Caco-2 (cell line): ENCODE data around the gene SNHG17. TPM values are rescaled to one million over a fixed set of nuclear protein-coding genes. Genes with fewer than 3 reads are reported as not detected.
"Not testable (repeated sequence)": the region's sequence is repeated elsewhere in the genome, so short reads cannot be mapped to it uniquely, and the experiment has no call there.

ENCODE experiments used
- BruUV-seq: library from RNA; stranded (reverse); fragments of 400-500 nt; replicated peaks from 2 replicates; lab custom pipeline; 2021; lab: Mats Ljungman, UMichigan
- CTCF ChIA-PET: fragments of 300-600 bp; sonication (Branson Sonifier 250); formaldehyde crosslinking; loops from one replicate; lab custom pipeline; 2022; ENCODE audit warnings: antibody characterized with exemption; lab: Charles Lee
- POLR2A ChIA-PET: fragments of 300-600 bp; sonication (Branson Sonifier 250); formaldehyde crosslinking; loops from one replicate; lab custom pipeline; 2022; ENCODE audit warnings: antibody characterized with exemption; lab: Charles Lee
- DNase-seq, 2 experiments: peaks; one replicate each; pipeline versions ENCODE4 v3.0.0 to v3.0.0-alpha.2; 2020 to 2022
- H3K27me3 ChIP-seq: replicated peaks from 2 replicates; pipeline ENCODE4 v1.6.0; 2011; ENCODE audit warnings: low read length; ENCODE audit not compliant: control insufficient read depth, insufficient read depth
- H3K36me3 ChIP-seq: 2 replicates; pipeline ENCODE4 v1.5.1; 2011; ENCODE audit warnings: low read length; ENCODE audit not compliant: control insufficient read depth, insufficient read depth
- H3K4me1 ChIP-seq: fragments of 250-450 bp; sonication (Bioruptor Pico); 2 replicates; pipeline ENCODE4 v1.5.1; 2020; ENCODE audit warnings: mild to moderate bottlenecking
- H3K4me3 ChIP-seq: 2 replicates; pipeline ENCODE4 v1.5.1; 2011; ENCODE audit warnings: low read depth, mild to moderate bottlenecking, control low read depth, low read length
- H3K9me3 ChIP-seq: fragments of 250-450 bp; sonication (Bioruptor Pico); 2 replicates; pipeline ENCODE4 v1.5.1; 2020; ENCODE audit warnings: mild to moderate bottlenecking, moderate library complexity
- H3K27ac Mint-ChIP-seq: one replicate; pipeline ENCODE4 v1.8.0; 2022; ENCODE audit warnings: mixed read lengths; ENCODE audit not compliant: unreplicated experiment
- H3K27me3 Mint-ChIP-seq: one replicate; pipeline ENCODE4 v1.8.0; 2022; ENCODE audit warnings: mixed read lengths; ENCODE audit not compliant: insufficient read depth, unreplicated experiment
- H3K36me3 Mint-ChIP-seq: one replicate; pipeline ENCODE4 v1.8.0; 2022; ENCODE audit warnings: mild to moderate bottlenecking, mixed read lengths; ENCODE audit not compliant: insufficient read depth, unreplicated experiment
- H3K4me1 Mint-ChIP-seq: one replicate; pipeline ENCODE4 v1.8.0; 2022; ENCODE audit warnings: low read depth, mixed read lengths; ENCODE audit not compliant: unreplicated experiment
- H3K4me3 Mint-ChIP-seq: one replicate; pipeline ENCODE4 v1.8.0; 2022; ENCODE audit warnings: mild to moderate bottlenecking, moderate library complexity, mixed read lengths; ENCODE audit not compliant: unreplicated experiment
- H3K9me3 Mint-ChIP-seq: one replicate; pipeline ENCODE4 v1.8.0; 2022; ENCODE audit warnings: mixed read lengths; ENCODE audit not compliant: unreplicated experiment
- intact Hi-C: fragments of 100-400 bp; cut with micrococcal nuclease; formaldehyde crosslinking; loops from one replicate; pipeline ENCODE4 v1.10.0; 2022; ENCODE audit not compliant: unreplicated experiment
- total RNA-seq: library from RNA; stranded (reverse); gene quantifications from 2 replicates; pipeline ENCODE4 v1.2.3, GENCODE V29; 2022
- TF ChIP-seq, protein P1 (sequence below), 2 experiments: fragments of 200-600 bp in 1 of 2; IDR thresholded peaks; 1 replicate in 1 of 2; 2 replicates in 1 of 2; pipeline versions ENCODE4 v1.5.1 to v1.8.0; 2011 to 2022; ENCODE audit warnings: antibody characterized with exemption in 1 of 2, control low read depth in 1 of 2, inconsistent platforms in 1 of 2, low read depth in 1 of 2, low read length in 1 of 2, mild to moderate bottlenecking in 1 of 2, moderate library complexity in 1 of 2; ENCODE audit not compliant: insufficient read depth in 1 of 2, severe bottlenecking in 1 of 2, unreplicated experiment in 1 of 2

Gene SNHG17
- total RNA-seq, 1 experiment from 2014 or later, result 362 TPM

DNA sequence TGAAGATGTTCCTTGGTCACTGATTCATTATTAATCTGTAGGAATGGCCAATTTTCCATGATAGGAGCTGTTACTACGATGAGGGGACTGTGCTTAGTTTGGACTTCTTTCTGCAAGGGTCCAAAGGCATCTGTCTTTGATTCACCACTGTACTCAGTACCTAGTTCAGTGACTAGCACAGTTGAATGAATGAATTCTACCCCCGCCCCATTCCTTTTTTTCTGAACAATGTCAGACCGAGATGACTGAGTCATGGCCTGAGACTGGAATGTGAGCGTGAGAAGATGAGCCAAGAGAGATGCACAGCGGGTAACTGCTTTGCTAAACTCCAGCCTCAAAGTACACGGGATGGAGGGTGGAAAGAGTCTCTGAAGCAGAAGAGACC lies 419 bp upstream of the SNHG17 start:
- H3K9me3 Mint-ChIP-seq, result no peaks in the 10 kb centered on the region
- Histone ChIP-seq H3K4me1 (peaks cover 10% of the 10 kb centered on the region), H3K36me3 (peaks cover 19% of the 10 kb centered on the region), H3K4me3 (peak overlapping the region; percentile 73), H3K9me3 (no peaks in the 10 kb centered on the region), H3K27me3 (no peaks in the 10 kb centered on the region)
- intact Hi-C loops, result loop anchor here (1.0 kb wide), 2 partner anchors 11 to 37 kb away; partner anchors contain the start of gene RALGAPB
- TF ChIP-seq, protein P1, sequence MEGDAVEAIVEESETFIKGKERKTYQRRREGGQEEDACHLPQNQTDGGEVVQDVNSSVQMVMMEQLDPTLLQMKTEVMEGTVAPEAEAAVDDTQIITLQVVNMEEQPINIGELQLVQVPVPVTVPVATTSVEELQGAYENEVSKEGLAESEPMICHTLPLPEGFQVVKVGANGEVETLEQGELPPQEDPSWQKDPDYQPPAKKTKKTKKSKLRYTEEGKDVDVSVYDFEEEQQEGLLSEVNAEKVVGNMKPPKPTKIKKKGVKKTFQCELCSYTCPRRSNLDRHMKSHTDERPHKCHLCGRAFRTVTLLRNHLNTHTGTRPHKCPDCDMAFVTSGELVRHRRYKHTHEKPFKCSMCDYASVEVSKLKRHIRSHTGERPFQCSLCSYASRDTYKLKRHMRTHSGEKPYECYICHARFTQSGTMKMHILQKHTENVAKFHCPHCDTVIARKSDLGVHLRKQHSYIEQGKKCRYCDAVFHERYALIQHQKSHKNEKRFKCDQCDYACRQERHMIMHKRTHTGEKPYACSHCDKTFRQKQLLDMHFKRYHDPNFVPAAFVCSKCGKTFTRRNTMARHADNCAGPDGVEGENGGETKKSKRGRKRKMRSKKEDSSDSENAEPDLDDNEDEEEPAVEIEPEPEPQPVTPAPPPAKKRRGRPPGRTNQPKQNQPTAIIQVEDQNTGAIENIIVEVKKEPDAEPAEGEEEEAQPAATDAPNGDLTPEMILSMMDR (IDR thresholded peaks at IDR 0.05; ENCODE audit: insufficient read depth in 1 of 2, low read depth in 1 of 2, low read length in 1 of 2, severe bottlenecking in 1 of 2, unreplicated experiment in 1 of 2), result no peak
- ChIA-PET CTCF (interaction anchor here (0.5 to 2.7 kb wide), 10 partner anchors 11 to 936 kb away, joined by 3 to 91 read pairs (median 4); partner anchors contain the start of gene RALGAPB), POLR2A (interaction anchor here (0.6 to 3.7 kb wide), 14 partner anchors 9 to 186 kb away, joined by 3 to 104 read pairs (median 5); partner anchors contain the start of gene RALGAPB)
- peaks cover 16% of the 10 kb centered on the region for H3K4me1 Mint-ChIP-seq
- H3K4me3 Mint-ChIP-seq, result peak overlapping the region; percentile 94
- no TSS peak for BruUV-seq
- peaks cover 6% of the 10 kb centered on the region for H3K27me3 Mint-ChIP-seq
- peaks cover 51% of the 10 kb centered on the region for H3K36me3 Mint-ChIP-seq
- peak overlapping the region; percentile 95 for H3K27ac Mint-ChIP-seq
- no peak for DNase-seq

DNA sequence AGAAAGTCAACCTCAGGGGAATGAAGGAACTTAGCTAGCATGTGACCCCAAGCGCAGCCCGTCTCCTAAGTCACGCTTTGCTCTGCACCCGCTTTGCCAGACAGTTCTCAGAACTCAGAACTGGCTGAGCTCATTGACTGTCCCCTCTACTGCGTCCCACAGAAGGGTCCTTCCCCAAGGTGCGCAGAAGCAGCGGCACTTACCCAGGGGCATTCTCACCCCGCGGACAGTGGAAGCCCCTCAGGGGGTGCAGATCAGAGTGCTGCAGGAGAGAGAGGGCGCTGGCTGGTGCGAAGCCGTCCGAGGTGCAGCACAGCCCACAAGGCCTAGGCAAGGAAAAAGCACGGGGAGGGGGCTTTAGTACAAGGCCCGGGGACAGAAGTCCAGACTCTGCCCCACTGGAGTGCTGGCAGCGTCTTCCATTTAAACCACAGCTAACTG lies 807 bp downstream of the SNHG17 start:
- H3K36me3 ChIP-seq, result peaks cover 23% of the 10 kb centered on the region
- Mint-ChIP-seq H3K36me3 (peaks cover 64% of the 10 kb centered on the region), H3K27me3 (peaks cover 6% of the 10 kb centered on the region), H3K27ac (peak overlapping the region; percentile 95), H3K4me1 (peaks cover 21% of the 10 kb centered on the region), H3K4me3 (peak overlapping the region; percentile 94), H3K9me3 (no peaks in the 10 kb centered on the region)
- H3K4me1 ChIP-seq, result peaks cover 10% of the 10 kb centered on the region
- H3K9me3 ChIP-seq, result no peaks in the 10 kb centered on the region
- intact Hi-C loops, result no loop called here
- DNase-seq, result peak in 1 of 2 experiments; percentile 59
- CTCF ChIA-PET, result interaction anchor here (0.6 to 2.7 kb wide), 7 partner anchors 8 to 196 kb away, joined by 3 to 91 read pairs (median 4); partner anchors contain the start of gene RALGAPB
- peak overlapping the region; percentile 73 for H3K4me3 ChIP-seq
- BruUV-seq, result no TSS peak
- POLR2A ChIA-PET, result interaction anchor here (0.5 to 3.7 kb wide), 5 partner anchors 13 to 72 kb away, joined by 3 to 104 read pairs (median 3); partner anchors contain the start of gene RALGAPB
- H3K27me3 ChIP-seq, result no peaks in the 10 kb centered on the region
- TF ChIP-seq, protein P1 (IDR thresholded peaks at IDR 0.05; ENCODE audit: insufficient read depth in 1 of 2, low read depth in 1 of 2, low read length in 1 of 2, severe bottlenecking in 1 of 2, unreplicated experiment in 1 of 2), result no peak

DNA sequence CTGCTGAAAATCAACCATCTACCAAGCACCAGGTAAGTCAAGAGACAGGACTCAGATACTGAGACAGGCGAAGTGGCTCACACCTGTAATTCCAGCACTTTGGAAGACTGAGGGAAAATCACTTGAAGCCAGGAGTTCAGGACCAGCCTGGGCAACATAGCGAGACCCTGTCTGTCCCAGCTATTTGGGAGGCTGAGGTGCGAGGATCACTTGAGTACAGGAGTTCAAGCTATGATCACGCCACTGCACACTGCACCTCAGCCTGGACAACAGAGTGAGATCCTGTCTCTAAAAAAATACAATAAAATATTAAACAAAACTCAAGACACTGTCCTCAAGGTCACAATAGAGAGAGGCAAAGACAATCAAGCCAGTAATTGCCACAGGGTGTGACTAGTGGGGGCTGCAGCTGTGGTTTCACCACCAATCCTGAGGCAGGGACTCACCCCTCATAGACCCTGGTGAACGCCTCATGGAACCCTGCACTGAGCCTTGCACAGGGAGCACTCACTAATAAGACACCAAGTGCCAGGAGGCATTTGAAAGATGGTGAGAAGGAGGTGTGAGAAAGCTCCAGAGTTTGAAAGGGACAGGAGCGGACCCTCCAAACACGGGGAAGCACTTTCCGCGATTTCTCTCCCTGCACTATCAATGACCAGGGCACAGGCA lies 1.7 kb downstream of the SNHG17 start:
- peak overlapping the region; percentile 73 for H3K4me3 ChIP-seq
- intact Hi-C loops, result no loop called here
- no peak for DNase-seq
- Mint-ChIP-seq H3K27ac (peak overlapping the region; percentile 95), H3K4me3 (peak overlapping the region; percentile 94), H3K4me1 (peaks cover 30% of the 10 kb centered on the region), H3K9me3 (no peaks in the 10 kb centered on the region), H3K36me3 (peaks cover 73% of the 10 kb centered on the region), H3K27me3 (peaks cover 4% of the 10 kb centered on the region)
- H3K36me3 ChIP-seq, result peaks cover 31% of the 10 kb centered on the region
- no peaks in the 10 kb centered on the region for H3K27me3 ChIP-seq
- peaks cover 10% of the 10 kb centered on the region for H3K4me1 ChIP-seq
- CTCF ChIA-PET, result interaction anchor here (0.6 to 2.7 kb wide), 4 partner anchors 14 to 95 kb away, joined by 3 to 91 read pairs (median 36); partner anchors contain the start of gene RALGAPB
- no TSS peak for BruUV-seq
- TF ChIP-seq, protein P1 (IDR thresholded peaks at IDR 0.05; ENCODE audit: insufficient read depth in 1 of 2, low read depth in 1 of 2, low read length in 1 of 2, severe bottlenecking in 1 of 2, unreplicated experiment in 1 of 2), result no peak
- POLR2A ChIA-PET, result interaction anchor here (0.5 to 3.7 kb wide), 4 partner anchors 14 to 73 kb away, joined by 3 to 104 read pairs (median 52); partner anchors contain the start of gene RALGAPB
- H3K9me3 ChIP-seq, result no peaks in the 10 kb centered on the region

DNA sequence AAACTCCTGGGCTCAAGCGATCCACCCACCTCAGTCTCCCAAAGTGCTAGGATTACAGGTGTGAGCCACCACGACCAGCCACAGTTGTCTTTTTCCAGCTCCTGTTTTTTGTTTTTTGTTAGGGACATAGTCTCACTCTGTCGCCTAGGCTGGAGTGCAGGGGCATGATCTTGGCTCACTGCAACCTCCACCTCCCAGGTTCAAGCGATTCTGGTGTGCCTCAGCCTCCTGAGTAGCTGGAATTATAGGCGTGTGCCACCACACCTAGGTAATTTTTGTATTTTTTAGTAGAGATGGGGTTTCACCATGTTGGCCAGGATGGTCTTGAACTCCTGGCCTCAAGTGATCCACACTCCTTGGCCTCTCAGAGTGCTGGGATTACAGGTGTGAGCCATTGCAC lies 2.3 kb downstream of the SNHG17 start:
- peak overlapping the region; percentile 94 for H3K4me3 Mint-ChIP-seq
- BruUV-seq, result not testable (repeated sequence)

More for the DNA sequence above, 2.3 kb downstream of the SNHG17 start:
- H3K27me3 Mint-ChIP-seq, H3K4me3 ChIP-seq, intact Hi-C loops, H3K27ac Mint-ChIP-seq, H3K9me3 Mint-ChIP-seq, H3K27me3 ChIP-seq, DNase-seq, H3K9me3 ChIP-seq: not testable (repeated sequence)
- Mint-ChIP-seq H3K36me3 (peaks cover 78% of the 10 kb centered on the region), H3K4me1 (peaks cover 31% of the 10 kb centered on the region)
- POLR2A ChIA-PET, result interaction anchor here (3.7 kb wide), 1 partner anchor 40 kb away, joined by 104 read pairs; the partner anchor contains the start of gene RALGAPB
- H3K36me3 ChIP-seq, result peaks cover 31% of the 10 kb centered on the region
- CTCF ChIA-PET, result interaction anchor here (1.1 kb wide), 1 partner anchor 94 kb away, joined by 3 read pairs; no protein-coding TSS in a partner anchor
- peaks cover 10% of the 10 kb centered on the region for H3K4me1 ChIP-seq
